ENCODE data around the gene NUMA1.

The NUMA1 gene

DNA sequence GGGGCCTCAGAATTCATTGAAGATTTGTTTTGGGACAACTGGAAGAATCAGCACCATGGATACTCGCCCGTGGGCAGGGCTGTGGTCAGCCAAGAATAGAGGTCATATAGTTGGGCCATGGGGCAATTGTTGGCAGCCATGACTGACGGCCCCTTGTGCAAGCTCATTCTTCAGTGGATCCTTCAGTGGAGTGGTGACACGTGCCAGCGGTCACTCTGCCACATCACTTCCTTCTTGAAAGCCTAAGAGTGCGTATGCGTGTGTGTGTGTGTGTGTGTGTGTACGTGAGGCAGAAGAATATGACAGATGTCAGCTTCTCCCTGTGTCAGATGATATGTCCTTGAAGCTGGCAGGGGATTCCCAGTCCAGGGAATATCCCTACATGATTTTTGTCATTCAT lies 83.4 kb downstream of the NUMA1 start:
- no peak for DNase-seq
- intact Hi-C loops (cut with DNase I), result no loop called here

DNA sequence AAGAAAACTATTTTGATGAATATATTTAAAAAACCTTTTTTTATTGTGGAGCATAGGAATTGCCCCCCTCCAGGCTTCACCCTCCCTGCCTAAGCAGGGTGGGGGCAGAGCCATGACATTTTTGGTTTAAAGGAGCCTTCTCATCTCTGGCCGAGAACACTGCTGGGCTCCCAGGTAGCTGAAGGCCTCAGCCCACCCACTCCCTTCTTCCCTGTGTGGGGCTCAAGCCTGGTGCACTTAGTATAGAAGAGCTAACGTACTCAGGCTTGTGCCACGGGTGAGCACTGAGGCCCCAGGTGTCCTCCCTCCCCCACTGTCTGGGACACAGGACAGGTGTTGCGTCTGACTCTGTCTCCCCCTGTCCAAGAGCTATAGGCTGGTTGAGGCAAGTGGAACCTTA lies 83.8 kb downstream of the NUMA1 start:
- no peak for DNase-seq
- intact Hi-C loops (cut with DNase I), result no loop called here

DNA sequence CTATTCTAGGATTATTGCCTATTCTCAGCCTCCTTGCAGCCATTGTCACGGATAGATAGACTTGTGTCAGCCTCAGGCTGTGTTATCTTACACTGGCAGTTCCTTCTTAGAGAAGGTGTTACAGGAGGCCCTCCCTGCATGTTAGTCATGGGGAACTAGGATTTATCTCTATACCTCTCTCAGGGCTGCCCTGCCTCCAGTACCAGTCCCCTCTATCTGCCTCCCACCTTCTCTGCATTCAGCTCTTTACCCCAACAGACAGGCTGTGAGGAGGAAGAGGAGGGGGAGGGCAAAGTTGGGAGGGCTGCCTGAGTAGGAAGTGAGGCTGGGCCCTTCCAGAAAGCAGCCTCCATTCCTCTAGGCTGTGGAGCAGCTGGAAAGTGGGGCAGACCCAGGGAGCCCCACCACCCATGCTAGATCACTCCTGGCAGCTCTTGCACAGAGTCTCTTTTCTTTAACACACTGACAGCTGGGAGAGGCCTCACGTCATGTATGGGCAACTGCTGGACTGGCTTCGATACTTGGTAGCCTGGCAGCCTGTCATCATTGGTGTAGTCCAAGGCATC lies 84.5 kb downstream of the NUMA1 start:
- intact Hi-C loops (cut with DNase I), result no loop called here
- peak in 21 of 42 donors; percentile 14 to 80 (median 53) for DNase-seq

DNA sequence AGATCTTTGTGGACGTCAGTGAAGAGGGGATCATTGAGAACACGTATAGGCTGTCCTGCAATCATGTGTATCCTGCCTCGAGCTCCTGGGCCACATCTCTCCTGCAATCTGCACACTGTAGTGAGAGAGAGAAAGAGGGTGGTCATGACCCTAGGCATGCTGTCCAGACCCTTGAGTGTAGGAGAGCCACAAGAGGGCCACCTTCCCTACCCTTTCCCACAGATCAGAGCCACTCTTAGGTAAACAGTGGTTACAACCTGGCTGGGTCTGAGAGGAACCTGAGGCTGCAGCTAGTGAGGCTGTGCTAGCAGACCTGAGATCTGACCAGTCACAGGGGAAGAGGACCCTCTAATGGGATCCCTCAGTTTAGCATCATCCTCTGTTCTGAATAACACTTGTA lies 85.6 kb downstream of the NUMA1 start:
- intact Hi-C loops (cut with DNase I), result no loop called here
- no peak for DNase-seq

DNA sequence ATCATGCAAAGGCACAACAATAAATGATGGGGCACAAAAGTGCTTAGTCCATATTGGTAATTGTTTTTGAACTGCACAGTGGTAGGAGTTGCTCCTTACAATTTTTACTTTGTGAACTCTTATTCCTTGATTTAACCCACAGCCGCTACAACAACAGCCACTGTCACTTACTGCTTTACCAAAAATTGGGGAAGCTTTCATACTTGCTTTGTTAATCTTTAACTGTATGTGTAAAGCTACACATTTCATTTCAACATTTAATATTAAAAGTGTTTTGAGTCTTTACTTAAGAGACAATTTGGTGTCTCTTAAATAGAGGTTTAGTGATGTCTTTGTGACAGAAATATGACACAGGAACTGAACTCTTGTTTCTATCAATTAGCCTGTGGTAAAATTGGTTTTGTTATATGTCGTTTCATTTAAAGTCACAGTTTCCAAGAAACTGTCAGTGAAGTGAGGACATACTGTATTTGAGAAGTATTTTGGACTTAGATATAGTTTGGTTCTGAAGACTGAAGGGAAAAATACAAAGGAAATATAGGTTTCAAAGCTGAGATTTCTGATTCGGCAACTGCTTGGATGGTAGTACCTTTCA lies 88.1 kb downstream of the NUMA1 start:
- intact Hi-C loops (cut with DNase I), result no loop called here
- no peak for DNase-seq

DNA sequence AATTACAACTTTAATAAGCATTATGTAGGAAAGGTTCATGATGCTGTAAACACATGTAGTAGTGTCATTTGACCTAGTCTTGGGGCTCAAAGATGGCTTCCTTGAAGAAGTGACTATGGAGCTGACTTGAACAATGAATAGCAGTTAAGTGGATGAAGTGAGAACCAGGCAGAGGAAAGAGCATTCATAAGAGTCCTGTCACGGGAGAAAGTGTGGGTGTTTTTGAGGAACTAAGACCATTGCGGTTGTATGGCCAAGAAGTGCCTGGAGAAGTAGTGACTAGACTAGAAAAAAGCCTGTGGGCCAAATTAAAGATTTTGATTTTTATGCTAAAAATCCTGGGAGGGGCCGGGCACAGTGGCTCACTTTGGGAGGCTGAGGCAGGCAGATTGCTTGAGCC lies 88.8 kb downstream of the NUMA1 start:
- intact Hi-C loops (cut with DNase I), result no loop called here
- DNase-seq, result no peak

DNA sequence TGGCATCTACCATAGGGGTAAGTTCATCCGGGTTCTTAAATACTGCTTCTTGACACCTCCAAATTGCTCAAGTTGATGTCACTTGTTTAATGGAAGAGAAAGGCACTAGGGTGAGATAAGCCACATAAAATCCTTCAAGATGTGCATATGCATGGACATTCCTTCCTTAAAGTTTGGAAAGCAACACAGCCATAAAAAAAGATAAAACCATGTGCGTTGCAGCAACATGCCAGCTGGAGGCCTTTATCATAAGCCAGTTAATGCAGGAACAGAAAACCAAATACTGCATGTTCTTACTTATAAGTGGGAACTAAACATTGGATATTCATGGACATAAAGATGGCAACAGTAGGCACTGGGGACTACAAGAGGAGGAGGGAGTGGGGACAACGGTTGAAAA lies 89.6 kb downstream of the NUMA1 start:
- intact Hi-C loops (cut with DNase I), result no loop called here
- DNase-seq, result no peak

DNA sequence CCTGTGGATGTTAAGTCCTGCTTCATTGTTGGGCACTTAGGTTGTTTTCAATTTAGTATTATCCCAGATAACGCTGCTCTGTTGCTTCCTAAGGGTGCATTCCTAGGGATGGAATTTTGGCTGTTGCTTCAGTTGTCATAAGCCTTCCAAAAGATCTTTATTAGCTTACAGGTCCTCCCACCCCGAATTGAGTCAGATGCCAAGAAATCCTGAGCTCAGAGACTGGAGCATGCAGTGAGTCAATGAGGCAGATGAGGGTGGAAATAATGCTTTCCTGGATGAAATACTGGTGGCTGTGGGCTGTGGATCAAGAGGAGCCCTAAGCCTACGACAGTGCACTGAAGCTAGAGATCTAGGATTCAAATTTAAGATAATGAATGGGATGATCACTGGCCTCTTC lies 92.3 kb downstream of the NUMA1 start:
- DNase-seq, result peak in 8 of 42 donors; percentile 37 to 72 (median 51)

DNA sequence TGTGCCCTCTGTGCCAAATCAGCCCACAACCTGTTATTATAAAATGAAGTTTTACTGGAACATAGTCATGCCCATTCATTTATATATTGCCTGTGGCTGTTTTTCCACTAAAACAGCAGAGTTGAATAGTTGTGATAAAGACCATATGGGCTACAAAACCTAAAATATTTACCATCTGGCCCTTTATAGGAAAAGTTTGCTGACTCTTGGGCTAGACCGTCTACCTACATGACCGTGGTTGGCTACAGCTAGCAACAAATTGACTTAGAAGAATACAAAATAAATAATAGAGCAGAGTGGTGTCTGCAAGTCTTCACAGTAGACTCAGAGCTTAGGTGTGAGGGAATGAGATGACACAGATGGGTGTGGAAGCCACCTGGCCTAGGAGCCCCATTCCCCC lies 92.8 kb downstream of the NUMA1 start:
- intact Hi-C loops (cut with DNase I), result no loop called here
- DNase-seq, result no peak

More for the DNA sequence above, 92.3 kb downstream of the NUMA1 start:
- intact Hi-C loops (cut with DNase I), result no loop called here

DNA sequence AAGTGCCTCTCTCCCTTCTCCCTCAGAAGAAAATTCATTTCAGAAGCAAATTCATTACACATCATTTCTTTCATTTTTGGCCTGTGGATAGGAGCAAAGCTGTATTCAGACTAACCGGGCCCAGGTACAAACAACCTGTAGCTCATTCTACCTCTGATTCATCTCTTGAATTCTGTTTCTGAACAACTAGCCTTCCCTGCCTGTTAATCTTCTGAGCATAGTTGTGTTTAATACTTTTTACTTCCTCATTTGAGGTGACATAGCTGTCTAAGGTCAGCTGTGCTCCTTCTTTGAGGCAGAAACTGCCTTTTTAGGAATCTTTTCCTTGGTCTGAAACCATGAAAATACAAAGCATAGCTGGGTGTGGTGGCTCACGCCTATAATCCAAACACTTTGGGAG lies 94.2 kb downstream of the NUMA1 start:
- no peak for DNase-seq
- intact Hi-C loops (cut with DNase I), result no loop called here

DNA sequence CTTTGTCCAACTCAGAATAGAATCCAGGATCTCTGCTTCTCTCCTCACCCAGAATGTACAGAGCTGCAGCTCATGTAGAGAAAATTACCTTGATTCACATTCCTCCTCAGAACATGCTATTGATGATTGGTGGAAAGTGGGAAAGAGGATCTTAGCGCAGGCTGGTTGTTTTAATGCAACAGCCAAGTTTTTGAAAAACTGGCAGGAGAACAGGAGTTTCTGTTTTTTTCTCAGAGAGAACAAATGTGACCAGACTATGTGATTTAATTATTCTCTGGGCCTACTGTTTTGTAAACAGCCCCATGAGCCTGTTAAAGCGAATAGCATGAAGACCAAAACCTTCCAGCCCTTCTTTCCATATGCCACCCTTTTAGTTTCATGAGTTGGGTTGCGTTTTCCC lies 100.7 kb downstream of the NUMA1 start:
- no peak for DNase-seq
- intact Hi-C loops (cut with DNase I), result loop anchor here (5.0 kb wide), 1 partner anchor 453 kb away; the partner anchor contains the start of gene CLPB

DNA sequence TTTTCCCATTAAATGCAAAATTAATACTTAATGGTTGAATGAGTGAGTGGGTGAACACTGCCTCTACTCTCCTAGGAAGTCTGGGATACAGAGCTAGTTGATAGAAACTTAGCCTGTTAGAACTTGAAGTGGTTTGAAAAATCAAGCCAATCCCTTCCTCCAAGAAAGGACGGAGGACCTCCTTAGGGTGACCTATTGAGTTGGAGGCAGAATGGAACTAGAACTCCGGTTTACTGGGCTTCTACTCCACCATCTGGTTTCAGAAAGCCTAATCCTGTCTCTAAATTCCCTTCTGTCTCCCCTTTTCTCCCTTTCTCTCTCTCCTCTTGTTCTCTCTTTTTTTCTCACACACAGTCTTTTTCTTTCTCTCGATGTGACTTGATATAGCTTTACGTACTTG lies 101.2 kb downstream of the NUMA1 start:
- intact Hi-C loops (cut with DNase I), result loop anchor here (5.0 kb wide), 1 partner anchor 453 kb away; the partner anchor contains the start of gene CLPB
- no peak for DNase-seq

DNA sequence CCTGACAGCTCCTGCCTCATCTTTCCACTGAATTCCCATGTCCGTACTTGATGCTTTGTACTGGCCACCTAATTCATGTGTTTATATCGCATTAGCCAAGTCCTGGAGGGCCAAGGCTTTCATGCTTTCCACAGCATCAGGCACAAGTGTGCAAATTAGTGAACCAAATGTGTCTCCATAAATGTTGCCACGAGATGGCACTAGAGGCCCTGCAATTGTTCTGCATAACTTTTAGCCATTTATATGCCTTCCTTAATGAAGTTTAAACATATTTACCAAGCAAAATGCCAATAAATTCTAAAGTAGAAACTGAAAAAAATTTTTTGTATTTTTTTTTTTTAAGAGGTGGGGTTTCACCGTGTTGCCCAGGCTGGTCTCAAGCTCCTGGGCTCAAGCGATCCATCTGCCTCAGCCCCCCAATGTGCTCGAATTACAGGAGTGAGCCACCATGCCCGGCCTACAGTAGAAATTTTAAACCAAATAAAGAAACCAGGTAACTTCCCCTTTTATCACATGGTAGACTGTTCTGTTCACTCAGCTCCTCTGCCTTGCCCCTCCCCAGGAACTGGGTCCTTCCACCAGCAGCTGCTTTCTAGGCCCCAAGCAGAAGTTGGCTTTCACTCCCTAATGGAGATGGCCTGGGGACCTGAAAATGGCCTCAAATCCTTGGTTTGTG lies 102.5 kb downstream of the NUMA1 start:
- intact Hi-C loops (cut with DNase I), result loop anchor here (5.0 kb wide), 1 partner anchor 454 kb away; the partner anchor contains the start of gene CLPB
- DNase-seq, result peak in 38 of 42 donors; percentile 10 to 90 (median 74)

DNA sequence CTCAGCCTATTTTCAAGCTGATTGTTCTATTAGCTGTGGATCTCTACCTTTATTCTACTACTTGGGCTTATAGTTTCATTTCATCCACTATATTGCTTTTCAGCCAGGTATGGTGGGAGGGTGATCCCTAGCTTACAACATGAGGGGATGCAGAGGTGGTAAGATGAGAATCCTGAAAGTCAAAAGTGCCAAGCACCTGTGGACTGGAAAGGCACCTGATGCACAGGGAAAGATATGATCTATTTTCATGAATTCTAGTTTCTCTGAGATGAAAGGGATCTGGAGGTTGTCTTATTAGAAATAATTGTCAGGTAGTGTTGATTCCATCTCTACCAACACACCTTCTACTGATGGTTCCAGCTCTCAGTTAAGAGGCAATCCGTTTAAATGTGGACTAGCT lies 103.3 kb downstream of the NUMA1 start:
- DNase-seq, result no peak
- intact Hi-C loops (cut with DNase I), result loop anchor here (5.0 kb wide), 1 partner anchor 455 kb away; the partner anchor contains the start of gene CLPB

DNA sequence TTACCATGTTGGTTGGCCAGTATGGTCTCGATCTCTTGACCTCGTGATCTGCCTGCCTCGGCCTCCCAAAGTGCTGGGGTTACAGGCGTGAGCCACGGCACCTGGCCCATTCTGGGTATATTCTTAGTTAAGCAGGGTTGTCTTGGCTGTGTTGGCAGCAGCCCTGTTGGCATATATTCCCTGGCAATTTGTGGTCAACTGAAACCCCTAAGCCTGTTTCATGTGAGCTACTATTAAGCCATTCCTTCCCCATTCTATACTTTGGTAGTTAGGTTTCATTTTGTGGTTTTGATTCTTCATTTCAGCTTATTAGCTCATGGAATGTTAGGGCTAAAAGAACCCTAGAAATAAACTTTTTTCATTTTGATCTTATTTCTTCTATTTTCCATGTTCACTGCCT lies 103.8 kb downstream of the NUMA1 start:
- DNase-seq, result no peak
- intact Hi-C loops (cut with DNase I), result loop anchor here (5.0 kb wide), 1 partner anchor 456 kb away; the partner anchor contains the start of gene CLPB

DNA sequence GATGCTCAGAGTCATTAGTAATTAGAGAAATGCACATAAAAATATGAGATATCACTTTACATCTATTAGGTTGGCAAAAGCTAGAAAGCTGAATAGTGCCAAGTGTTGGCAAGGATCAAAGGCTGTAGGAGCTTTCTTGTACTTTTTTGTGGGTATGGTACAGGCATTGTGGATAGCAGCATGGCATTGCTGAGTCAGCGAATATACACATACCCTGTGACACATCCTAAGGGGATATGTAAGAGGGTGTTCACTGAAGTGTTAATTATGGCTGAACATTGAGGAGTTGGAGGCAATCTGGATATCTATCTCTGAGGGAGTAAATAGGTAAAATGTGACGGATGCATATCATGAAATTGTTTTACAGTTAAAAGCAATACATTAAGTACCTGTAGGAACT lies 108.7 kb downstream of the NUMA1 start:
- intact Hi-C loops (cut with DNase I), result no loop called here
- DNase-seq, result no peak

DNA sequence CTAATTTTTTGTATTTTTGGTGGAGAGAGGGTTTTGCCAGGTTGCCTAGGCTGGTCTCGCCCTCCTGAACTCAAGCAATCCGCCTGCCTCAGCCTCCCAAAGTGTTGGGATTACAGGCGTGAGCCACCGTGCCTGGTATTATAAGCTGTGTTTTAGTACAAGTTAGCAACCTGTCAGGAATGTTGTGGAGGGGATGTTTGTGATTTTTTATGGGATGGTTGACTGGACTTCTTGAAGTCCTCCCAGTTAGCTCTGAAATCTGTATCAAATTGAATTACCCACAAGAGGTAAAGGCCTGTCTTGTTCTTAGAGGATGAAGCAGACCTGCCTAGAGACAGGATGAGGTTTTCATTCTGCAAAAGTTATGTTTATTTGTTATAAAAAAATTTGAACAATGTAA lies 115.7 kb downstream of the NUMA1 start:
- DNase-seq, result no peak
- intact Hi-C loops (cut with DNase I), result no loop called here

DNA sequence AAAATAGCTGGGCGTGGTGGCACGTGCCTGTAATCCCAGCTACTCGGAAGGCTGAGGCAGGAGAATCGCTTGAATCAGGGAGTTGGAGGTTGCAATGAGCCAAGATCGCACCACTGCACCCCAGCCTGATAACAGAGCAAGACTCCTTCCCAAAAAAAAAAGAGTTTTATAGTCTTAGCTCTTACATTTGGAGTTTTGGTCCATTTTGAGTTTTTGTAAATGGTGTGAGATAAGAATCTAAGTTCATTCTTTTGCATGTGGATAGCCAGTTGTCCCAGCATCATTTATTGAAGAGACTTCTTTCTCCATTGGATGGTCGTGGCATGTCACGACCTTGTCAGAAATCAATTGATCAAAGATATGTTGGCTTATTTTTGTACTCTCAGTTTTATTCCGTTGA lies 116.9 kb downstream of the NUMA1 start:
- intact Hi-C loops (cut with DNase I), result no loop called here
- DNase-seq, result no peak

DNA sequence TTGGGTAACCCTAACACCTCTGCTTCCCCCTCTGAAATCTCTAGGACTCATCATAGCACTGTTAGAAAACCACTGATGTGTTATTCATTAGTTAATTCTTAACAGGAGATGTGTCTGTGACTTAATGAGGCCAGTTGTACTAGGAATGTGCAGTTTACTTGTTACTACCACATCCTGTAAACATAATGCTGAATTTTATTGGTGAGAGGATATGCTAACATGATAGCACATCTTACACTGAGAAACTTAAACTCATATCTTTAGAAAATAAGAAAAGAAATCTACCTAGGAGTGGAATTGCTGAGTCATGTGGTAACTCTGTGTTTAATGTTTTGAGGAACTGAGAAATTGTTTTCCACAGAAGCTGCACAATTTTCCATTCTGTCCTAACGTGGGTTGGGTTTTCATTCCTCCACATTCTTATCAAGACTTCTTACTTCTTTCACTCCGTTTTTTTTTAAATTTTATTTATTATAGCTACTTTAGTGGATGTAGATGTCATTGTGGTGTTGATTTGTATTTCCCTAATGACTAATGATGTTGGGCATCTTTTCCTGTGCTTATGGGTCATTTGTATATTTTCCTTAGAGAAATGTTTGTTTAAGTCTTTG lies 117.8 kb downstream of the NUMA1 start:
- intact Hi-C loops (cut with DNase I), result no loop called here
- DNase-seq, result no peak

DNA sequence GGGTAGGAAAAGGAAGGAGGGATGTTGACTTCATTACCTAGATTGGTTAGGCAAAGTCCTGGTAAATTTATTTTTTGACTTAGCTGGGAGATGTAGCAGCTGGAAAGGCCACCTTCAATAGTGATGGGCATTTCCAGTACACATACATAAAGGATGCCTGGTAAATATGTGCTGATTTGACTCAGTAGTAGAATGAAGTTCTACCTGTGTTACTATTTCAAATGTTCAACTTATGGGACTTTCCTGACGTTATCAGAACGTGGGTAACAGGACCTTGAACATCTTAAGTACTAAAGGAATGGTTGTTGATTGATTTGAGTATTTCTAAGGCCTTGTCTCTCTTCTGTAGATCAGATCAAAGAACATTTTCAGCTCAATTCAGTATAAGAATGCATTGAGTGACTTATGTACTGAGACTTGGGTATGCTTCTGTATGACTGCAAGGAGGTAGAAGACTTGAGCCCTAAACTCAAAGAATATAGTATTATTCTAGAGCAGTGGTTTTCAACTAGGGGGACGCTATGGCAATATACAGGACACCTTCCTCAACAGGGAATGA lies 124.4 kb downstream of the NUMA1 start:
- DNase-seq, result no peak
- intact Hi-C loops (cut with DNase I), result no loop called here
